ENCODE measurements around the gene HOXB5. TPM values are rescaled to one million over a fixed set of nuclear protein-coding genes. Genes with fewer than 3 reads are reported as not detected.

HOXB5 gene
- total RNA-seq, 1 donor from 2014 or later = 31.1 TPM

DNA sequence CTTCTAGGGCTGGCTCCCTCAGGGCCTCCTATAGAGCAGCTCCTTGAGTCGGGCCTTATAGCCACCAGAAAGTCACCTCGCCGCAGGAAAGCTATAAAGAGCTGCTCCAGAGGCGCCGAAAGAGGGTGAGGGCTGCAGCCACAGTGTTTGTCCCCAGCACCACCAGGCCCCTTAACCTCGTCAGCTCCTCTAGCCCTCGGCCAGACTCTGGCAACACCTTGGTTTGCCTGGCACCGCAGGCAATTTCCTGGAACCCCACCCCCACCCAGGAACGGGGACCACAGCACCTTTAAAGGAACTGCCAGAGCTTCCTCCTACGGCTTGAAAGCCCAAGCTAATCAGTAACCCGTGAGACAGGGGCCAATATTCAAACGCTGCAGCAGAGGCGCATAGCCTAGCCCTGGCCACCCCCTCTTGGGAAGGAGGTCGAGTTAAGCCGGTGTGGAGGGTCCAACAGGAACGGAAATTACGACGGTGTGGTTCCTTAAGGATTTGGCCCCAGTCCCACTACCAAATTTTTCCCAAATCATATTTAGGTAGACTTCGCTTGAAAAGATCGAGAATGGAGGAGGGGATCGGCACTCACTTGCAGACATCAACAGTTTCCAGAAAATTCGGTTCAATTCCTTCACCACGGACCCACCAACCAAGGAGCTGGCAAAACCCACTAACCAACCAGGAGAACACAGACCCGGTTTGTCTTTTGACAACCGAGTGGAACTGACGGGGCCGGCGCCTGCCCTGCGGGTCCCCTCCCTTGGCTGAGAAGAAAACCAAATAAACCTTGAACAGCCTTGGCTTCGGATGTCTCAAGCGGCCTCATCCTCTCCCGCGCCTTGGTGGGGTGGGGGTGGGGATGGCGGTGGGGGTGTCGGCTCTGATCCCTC lies 8.2 kb upstream of the HOXB5 start:
- no peak for DNase-seq (ENCODE audit: low spot score in 2 of 2, unreplicated experiment in 2 of 2)
- Mint-ChIP-seq H3K4me3 (peak overlapping the region; percentile 90), H3K36me3 (peaks cover 9% of the 10 kb centered on the region), H3K4me1 (peaks cover 86% of the 10 kb centered on the region), H3K27ac (peak overlapping the region; percentile 100), H3K9me3 (no peaks in the 10 kb centered on the region), H3K27me3 (ENCODE audit: low read depth) (no peaks in the 10 kb centered on the region)
- TF ChIP-seq, protein P1, sequence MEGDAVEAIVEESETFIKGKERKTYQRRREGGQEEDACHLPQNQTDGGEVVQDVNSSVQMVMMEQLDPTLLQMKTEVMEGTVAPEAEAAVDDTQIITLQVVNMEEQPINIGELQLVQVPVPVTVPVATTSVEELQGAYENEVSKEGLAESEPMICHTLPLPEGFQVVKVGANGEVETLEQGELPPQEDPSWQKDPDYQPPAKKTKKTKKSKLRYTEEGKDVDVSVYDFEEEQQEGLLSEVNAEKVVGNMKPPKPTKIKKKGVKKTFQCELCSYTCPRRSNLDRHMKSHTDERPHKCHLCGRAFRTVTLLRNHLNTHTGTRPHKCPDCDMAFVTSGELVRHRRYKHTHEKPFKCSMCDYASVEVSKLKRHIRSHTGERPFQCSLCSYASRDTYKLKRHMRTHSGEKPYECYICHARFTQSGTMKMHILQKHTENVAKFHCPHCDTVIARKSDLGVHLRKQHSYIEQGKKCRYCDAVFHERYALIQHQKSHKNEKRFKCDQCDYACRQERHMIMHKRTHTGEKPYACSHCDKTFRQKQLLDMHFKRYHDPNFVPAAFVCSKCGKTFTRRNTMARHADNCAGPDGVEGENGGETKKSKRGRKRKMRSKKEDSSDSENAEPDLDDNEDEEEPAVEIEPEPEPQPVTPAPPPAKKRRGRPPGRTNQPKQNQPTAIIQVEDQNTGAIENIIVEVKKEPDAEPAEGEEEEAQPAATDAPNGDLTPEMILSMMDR (IDR thresholded peaks at IDR 0.05; ENCODE audit: unreplicated experiment) = no peak

DNA sequence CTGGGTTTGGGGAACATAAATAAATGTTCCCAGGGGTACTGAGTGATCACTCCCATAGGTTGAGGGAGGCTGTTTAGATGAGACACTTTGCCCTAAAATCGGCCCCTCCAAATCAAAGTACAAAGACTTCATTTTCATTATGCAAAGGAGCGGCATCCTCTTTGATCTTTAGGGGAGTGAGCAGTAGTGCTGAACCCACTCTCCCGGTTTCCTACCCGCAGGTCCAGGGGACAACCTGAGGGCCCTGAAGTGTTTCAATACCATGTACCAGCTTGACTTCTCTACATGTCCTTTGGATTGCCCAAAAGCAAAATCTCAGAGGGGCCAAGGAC lies 7.6 kb upstream of the HOXB5 start:
- peaks cover 7% of the 10 kb centered on the region for H3K36me3 Mint-ChIP-seq
- peak overlapping the region; percentile 100 for H3K27ac Mint-ChIP-seq
- TF ChIP-seq, protein P1 (IDR thresholded peaks at IDR 0.05; ENCODE audit: unreplicated experiment) = no peak
- no peaks in the 10 kb centered on the region for H3K9me3 Mint-ChIP-seq
- H3K27me3 Mint-ChIP-seq (ENCODE audit: low read depth) = no peaks in the 10 kb centered on the region
- peaks cover 85% of the 10 kb centered on the region for H3K4me1 Mint-ChIP-seq
- no peak for DNase-seq (ENCODE audit: low spot score in 2 of 2, unreplicated experiment in 2 of 2)
- peak overlapping the region; percentile 90 for H3K4me3 Mint-ChIP-seq

DNA sequence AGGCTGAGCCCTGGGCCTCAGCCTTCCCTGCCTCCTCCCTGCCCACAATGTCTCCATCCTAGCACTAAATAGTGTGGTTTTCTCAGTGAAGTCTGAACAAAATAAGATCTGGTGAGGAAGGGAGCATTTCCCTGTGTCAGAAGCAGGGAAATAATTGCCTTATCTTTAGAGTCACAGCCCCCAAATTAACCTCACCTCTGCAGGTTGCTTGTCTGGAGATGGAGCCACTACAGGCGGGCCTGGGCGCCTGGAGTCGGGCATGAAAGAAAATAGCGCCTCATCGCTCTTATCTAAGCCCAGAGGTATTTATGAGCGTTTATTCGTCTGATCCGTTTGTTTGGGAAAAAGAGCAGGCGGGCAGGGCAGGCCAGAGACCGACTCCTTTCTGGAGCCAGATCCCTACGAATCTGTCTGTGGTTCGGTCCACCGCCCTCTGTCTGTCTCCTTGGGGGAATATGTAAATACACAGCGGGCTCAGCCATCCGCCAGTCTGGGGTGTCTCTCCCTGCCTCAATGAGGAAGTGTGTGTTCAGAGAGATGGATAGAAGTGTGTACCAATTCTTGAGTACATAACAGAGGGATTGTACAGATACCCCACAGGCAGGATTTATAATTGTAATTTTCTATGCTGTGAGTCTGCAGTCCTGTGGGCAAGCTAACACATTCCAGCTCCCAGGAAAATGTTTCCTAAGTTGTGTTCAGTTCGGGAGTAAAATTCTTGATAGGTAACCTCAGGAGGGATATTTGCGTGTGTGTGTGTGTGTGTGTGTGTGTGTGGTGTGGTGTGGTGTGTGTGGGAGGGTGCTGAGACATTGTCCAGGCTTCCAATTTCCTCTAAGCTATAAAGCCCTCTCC lies 6.9 kb upstream of the HOXB5 start:
- H3K9me3 Mint-ChIP-seq = no peaks in the 10 kb centered on the region
- no peaks in the 10 kb centered on the region for H3K27me3 Mint-ChIP-seq (ENCODE audit: low read depth)
- TF ChIP-seq, protein P1 (IDR thresholded peaks at IDR 0.05; ENCODE audit: unreplicated experiment) = no peak
- no peak for DNase-seq (ENCODE audit: low spot score in 2 of 2, unreplicated experiment in 2 of 2)
- H3K4me3 Mint-ChIP-seq = peak overlapping the region; percentile 90
- peaks cover 85% of the 10 kb centered on the region for H3K4me1 Mint-ChIP-seq
- peak overlapping the region; percentile 100 for H3K27ac Mint-ChIP-seq
- H3K36me3 Mint-ChIP-seq = peaks cover 7% of the 10 kb centered on the region

DNA sequence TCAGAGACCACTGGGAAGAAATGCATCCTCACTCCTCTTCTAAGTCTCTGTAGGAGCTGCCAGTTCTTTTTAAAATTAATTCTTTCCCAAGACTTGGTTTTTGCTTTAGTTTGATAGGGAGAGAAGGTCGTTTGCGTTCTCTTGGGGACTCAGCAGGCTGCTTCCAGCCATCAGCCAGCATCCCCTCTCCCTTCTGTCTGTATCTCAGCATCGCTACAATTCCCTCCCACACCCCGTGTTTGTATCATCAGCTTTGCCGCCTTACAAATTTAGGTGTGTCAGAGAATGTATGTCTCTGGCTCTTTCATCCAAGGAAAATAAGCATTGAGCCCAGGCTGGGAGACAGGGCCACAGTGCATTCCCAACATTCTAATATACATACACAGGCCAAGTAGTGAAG lies 5.8 kb upstream of the HOXB5 start:
- H3K4me3 Mint-ChIP-seq = peak overlapping the region; percentile 90
- peak overlapping the region; percentile 100 for H3K27ac Mint-ChIP-seq
- TF ChIP-seq, protein P1 (IDR thresholded peaks at IDR 0.05; ENCODE audit: unreplicated experiment) = no peak
- H3K36me3 Mint-ChIP-seq = peaks cover 9% of the 10 kb centered on the region
- H3K27me3 Mint-ChIP-seq (ENCODE audit: low read depth) = no peaks in the 10 kb centered on the region
- DNase-seq (ENCODE audit: low spot score in 2 of 2, unreplicated experiment in 2 of 2) = no peak
- H3K4me1 Mint-ChIP-seq = peaks cover 86% of the 10 kb centered on the region
- H3K9me3 Mint-ChIP-seq = no peaks in the 10 kb centered on the region

DNA sequence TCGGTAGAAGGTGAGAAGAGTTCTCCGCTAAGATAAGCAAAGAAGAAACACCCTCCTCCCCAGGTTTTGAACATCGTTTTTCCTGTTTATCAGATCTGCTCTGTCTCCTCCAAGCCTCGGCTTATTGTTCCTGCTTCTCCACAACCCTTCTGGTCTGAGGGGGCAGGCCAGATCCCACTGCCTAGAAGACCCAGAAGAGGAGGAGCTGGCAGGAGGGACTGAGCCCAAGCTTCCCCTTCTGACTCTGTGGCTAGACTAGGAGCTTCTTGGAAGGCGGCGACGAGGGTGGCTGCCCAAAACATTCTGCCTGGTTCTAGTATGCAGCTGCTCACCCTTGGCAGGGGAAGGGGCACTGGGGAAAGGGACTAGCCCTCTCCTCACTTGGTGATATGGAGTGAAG lies 5.2 kb upstream of the HOXB5 start:
- peak overlapping the region; percentile 90 for H3K4me3 Mint-ChIP-seq

More for the DNA sequence above, 5.2 kb upstream of the HOXB5 start:
- no peaks in the 10 kb centered on the region for H3K9me3 Mint-ChIP-seq
- H3K36me3 Mint-ChIP-seq = peaks cover 9% of the 10 kb centered on the region
- TF ChIP-seq, protein P1 (IDR thresholded peaks at IDR 0.05; ENCODE audit: unreplicated experiment) = no peak
- DNase-seq (ENCODE audit: low spot score in 2 of 2, unreplicated experiment in 2 of 2) = no peak
- H3K4me1 Mint-ChIP-seq = peaks cover 88% of the 10 kb centered on the region
- H3K27ac Mint-ChIP-seq = peak overlapping the region; percentile 100
- no peaks in the 10 kb centered on the region for H3K27me3 Mint-ChIP-seq (ENCODE audit: low read depth)

All from mesothelial cell of epicardium (in vitro differentiated cells).